Common myeloid progenitor, CD34-positive (primary cell): ENCODE data around the gene USH2A.

Experiments used
- CTCF ChIA-PET: fragments of 350-600 bp; sonication (Branson Sonifier 250); formaldehyde crosslinking; loops from one replicate; lab custom pipeline; 2021; ENCODE audit warnings: antibody characterized with exemption; lab: Charles Lee
- POLR2A ChIA-PET: fragments of 350-600 bp; sonication (Branson Sonifier 250); formaldehyde crosslinking; loops from one replicate; lab custom pipeline; 2021; ENCODE audit warnings: antibody characterized with exemption; lab: Charles Lee
- DNase-seq, 3 donors: peaks; one replicate each; pipeline versions ENCODE4 v3.0.0 to v3.0.0-alpha.2; 2013
- H3K27ac ChIP-seq, 2 experiments: 1 replicate in 1 of 2; 2 replicates in 1 of 2; pipeline ENCODE4 v1.7.0; 2013; ENCODE audit warnings: inconsistent platforms in 2 of 2, low read length in 2 of 2, mild to moderate bottlenecking in 2 of 2, low read depth in 1 of 2, moderate library complexity in 1 of 2; ENCODE audit not compliant: severe bottlenecking in 2 of 2, insufficient read depth in 1 of 2, poor library complexity in 1 of 2
- H3K27me3 ChIP-seq, 5 experiments: replicated peaks in 2 of 5; 1 replicate in 3 of 5; 2 replicates in 2 of 5; pipeline versions ENCODE4 v1.6.1 to v1.7.0; 2013; ENCODE audit warnings: low read length in 4 of 5, mild to moderate bottlenecking in 2 of 5, moderate library complexity in 2 of 5, inconsistent platforms in 1 of 5; ENCODE audit not compliant: insufficient read depth in 5 of 5, control insufficient read depth in 4 of 5
- H3K36me3 ChIP-seq, 4 experiments: 1 replicate in 2 of 4; 2 replicates in 2 of 4; pipeline versions ENCODE4 v1.6.1 to v1.7.0; 2013; ENCODE audit warnings: low read length in 3 of 4, control low read depth in 1 of 4, mild to moderate bottlenecking in 1 of 4; ENCODE audit not compliant: control insufficient read depth in 4 of 4, insufficient read depth in 4 of 4
- H3K4me1 ChIP-seq, 4 experiments: 1 replicate in 3 of 4; 2 replicates in 1 of 4; pipeline versions ENCODE4 v1.6.1 to v1.7.1; 2013; ENCODE audit warnings: low read length in 3 of 4, mild to moderate bottlenecking in 3 of 4, control low read depth in 1 of 4, inconsistent platforms in 1 of 4, moderate library complexity in 1 of 4; ENCODE audit not compliant: control insufficient read depth in 4 of 4, insufficient read depth in 4 of 4; ENCODE audit errors: control extremely low read depth in 1 of 4
- H3K4me3 ChIP-seq, 7 experiments: 1 replicate in 4 of 7; 2 replicates in 3 of 7; pipeline versions ENCODE4 v1.5.1 to v1.7.0; 2013; ENCODE audit warnings: mild to moderate bottlenecking in 7 of 7, low read length in 6 of 7, moderate library complexity in 6 of 7, inconsistent platforms in 2 of 7, low read depth in 2 of 7, control low read depth in 1 of 7; ENCODE audit not compliant: insufficient read depth in 4 of 7, control insufficient read depth in 1 of 7; ENCODE audit errors: extremely low read depth in 1 of 7
- H3K9me3 ChIP-seq, 5 experiments: 1 replicate in 4 of 5; 2 replicates in 1 of 5; pipeline versions ENCODE4 v1.6.1 to v1.7.1; 2013; ENCODE audit warnings: low read length in 4 of 5, mild to moderate bottlenecking in 2 of 5, inconsistent platforms in 1 of 5, low read depth in 1 of 5, moderate library complexity in 1 of 5; ENCODE audit not compliant: control insufficient read depth in 4 of 5, insufficient read depth in 2 of 5; ENCODE audit errors: control extremely low read depth in 1 of 5
- WGBS: methylation state at CpG from one replicate; pipeline ENCODE4 v1.1.5; 2013; ENCODE audit not compliant: insufficient coverage; 5-methylcytosine and 5-hydroxymethylcytosine counted together

USH2A gene

GRCh38 chr1:216258386-216258785, 164.9 kb downstream of the USH2A start:
- no peak for DNase-seq
- no peak overlapping the region for H3K4me3 ChIP-seq
- no peaks in the 10 kb centered on the region for H3K4me1 ChIP-seq
- no peak overlapping the region for H3K27ac ChIP-seq
- ChIA-PET POLR2A (no interaction called here), CTCF (no interaction called here)
- H3K36me3 ChIP-seq: no peaks in the 10 kb centered on the region
- 93% methylated on average over 2 of the region's 3 CpGs for WGBS
- H3K9me3 ChIP-seq: no peaks in the 10 kb centered on the region
- no peaks in the 10 kb centered on the region for H3K27me3 ChIP-seq

GRCh38 chr1:216250861-216251260, 172.4 kb downstream of the USH2A start:
- H3K36me3 ChIP-seq: no peaks in the 10 kb centered on the region
- H3K4me1 ChIP-seq: no peaks in the 10 kb centered on the region
- no peak overlapping the region for H3K4me3 ChIP-seq
- no peaks in the 10 kb centered on the region for H3K9me3 ChIP-seq
- 100% methylated on average over 1 of the region's 5 CpGs for WGBS
- no peaks in the 10 kb centered on the region for H3K27me3 ChIP-seq
- no peak for DNase-seq
- ChIA-PET POLR2A (no interaction called here), CTCF (no interaction called here)
- no peak overlapping the region for H3K27ac ChIP-seq

- H3K9me3 ChIP-seq: no peaks in the 10 kb centered on the region
- CTCF ChIA-PET: no interaction called here
- no peak for DNase-seq
- POLR2A ChIA-PET: no interaction called here
- H3K4me1 ChIP-seq: no peaks in the 10 kb centered on the region
- no peaks in the 10 kb centered on the region for H3K36me3 ChIP-seq
- WGBS: no CpG with 5 or more reads among the region's 3 CpGs
- no peak overlapping the region for H3K27ac ChIP-seq
- no peaks in the 10 kb centered on the region for H3K27me3 ChIP-seq
- H3K4me3 ChIP-seq: no peak overlapping the region
These were observed 174.6 kb downstream of the USH2A start for GRCh38 chr1:216248628-216249027.

- H3K9me3 ChIP-seq: no peaks in the 10 kb centered on the region
- no peaks in the 10 kb centered on the region for H3K36me3 ChIP-seq
- ChIA-PET CTCF (interaction anchor here (1.3 kb wide), 1 partner anchor 26 kb away, joined by 3 read pairs; no protein-coding TSS in a partner anchor), POLR2A (no interaction called here)
- no peaks in the 10 kb centered on the region for H3K4me1 ChIP-seq
- no peak overlapping the region for H3K4me3 ChIP-seq
- H3K27me3 ChIP-seq: no peaks in the 10 kb centered on the region
- WGBS: no CpG with 5 or more reads among the region's 1 CpG
- DNase-seq: no peak
- H3K27ac ChIP-seq: no peak overlapping the region
These were observed 175.3 kb downstream of the USH2A start for GRCh38 chr1:216247937-216248336.

- POLR2A ChIA-PET: no interaction called here
- no peaks in the 10 kb centered on the region for H3K36me3 ChIP-seq
- WGBS: 72% methylated on average over 3 of the region's 4 CpGs
These were observed 176.6 kb downstream of the USH2A start for GRCh38 chr1:216246577-216247203.

GRCh38 chr1:216238844-216239243, 184.4 kb downstream of the USH2A start:
- no peak overlapping the region for H3K27ac ChIP-seq
- POLR2A ChIA-PET: no interaction called here
- no peak for DNase-seq
- no peak overlapping the region for H3K4me3 ChIP-seq
- CTCF ChIA-PET: no interaction called here
- no peaks in the 10 kb centered on the region for H3K27me3 ChIP-seq
- H3K36me3 ChIP-seq: no peaks in the 10 kb centered on the region
- no CpG with 5 or more reads among the region's 1 CpG for WGBS
- H3K9me3 ChIP-seq: no peaks in the 10 kb centered on the region
- H3K4me1 ChIP-seq: no peaks in the 10 kb centered on the region

More at GRCh38 chr1:216246577-216247203, 176.6 kb downstream of the USH2A start:
- DNase-seq: no peak
- Histone ChIP-seq H3K27me3 (no peaks in the 10 kb centered on the region), H3K27ac (no peak overlapping the region), H3K4me3 (no peak overlapping the region), H3K4me1 (no peaks in the 10 kb centered on the region), H3K9me3 (no peaks in the 10 kb centered on the region)
- CTCF ChIA-PET: interaction anchor here (1.3 kb wide), 1 partner anchor 25 kb away, joined by 3 read pairs; no protein-coding TSS in a partner anchor

- no peak for DNase-seq
- 79% methylated on average over 3 of the region's 3 CpGs for WGBS
- Histone ChIP-seq H3K27ac (no peak overlapping the region), H3K9me3 (no peaks in the 10 kb centered on the region), H3K27me3 (peaks cover 0 to 2% (median 0%) of the 10 kb centered on the region in 5 experiments), H3K4me1 (no peaks in the 10 kb centered on the region), H3K4me3 (no peak overlapping the region), H3K36me3 (no peaks in the 10 kb centered on the region)
- CTCF ChIA-PET: no interaction called here
- POLR2A ChIA-PET: no interaction called here
These were observed 185.2 kb downstream of the USH2A start for GRCh38 chr1:216237927-216238542.
